HepG2 (cell line): ENCODE results near the gene THAP3. TPM values are rescaled to one million over a fixed set of nuclear protein-coding genes. Genes with fewer than 3 reads are reported as not detected.
A peak's percentile ranks its signal among the peaks of the same experiment; 100 is the strongest.

Source experiments
- ATF6 ChIP-seq: sonication (generic); formaldehyde crosslinking; conservative IDR thresholded peaks from 2 replicates; pipeline ENCODE4 v1.4.0; 2020; ENCODE audit warnings: missing genetic modification reagents
- CTCF ChIP-seq: sonication (generic); formaldehyde crosslinking; IDR thresholded peaks from 2 replicates; pipeline ENCODE4 v1.5.0; 2020; ENCODE audit warnings: mild to moderate bottlenecking, missing genetic modification reagents, moderate library complexity
- ETS1 ChIP-seq: sonication (generic); formaldehyde crosslinking; IDR thresholded peaks from 2 replicates; pipeline ENCODE4 v1.4.0; 2020; ENCODE audit warnings: missing genetic modification reagents
- MXD1 ChIP-seq: sonication (generic); formaldehyde crosslinking; IDR thresholded peaks from 2 replicates; pipeline ENCODE4 v1.4.0; 2020; ENCODE audit warnings: mild to moderate bottlenecking, missing genetic modification reagents
- MYPOP ChIP-seq: sonication (generic); formaldehyde crosslinking; IDR thresholded peaks from 2 replicates; pipeline ENCODE4 v1.8.1; 2023; ENCODE audit warnings: mild to moderate bottlenecking, moderate library complexity, missing genetic modification reagents
- NFATC3 ChIP-seq: sonication (generic); formaldehyde crosslinking; IDR thresholded peaks from 2 replicates; pipeline ENCODE4 v1.5.1; 2020; ENCODE audit warnings: mild to moderate bottlenecking, missing genetic modification reagents
- NR3C1 ChIP-seq: sonication (generic); formaldehyde crosslinking; IDR thresholded peaks from 2 replicates; pipeline ENCODE4 v1.4.0; 2020; ENCODE audit warnings: missing genetic modification reagents
- PBX2 ChIP-seq: IDR thresholded peaks from 2 replicates; pipeline ENCODE4 v1.6.1; 2016; ENCODE audit warnings: control low read depth
- USF2 ChIP-seq, 2 experiments: sonication (generic) in 1 of 2; formaldehyde crosslinking in 1 of 2; IDR thresholded peaks; 2 replicates each; pipeline versions ENCODE4 v1.5.1 to v1.6.1; 2011 to 2020; ENCODE audit warnings: borderline replicate concordance in 1 of 2, low read depth in 1 of 2, low read length in 1 of 2, mild to moderate bottlenecking in 1 of 2, missing genetic modification reagents in 1 of 2, moderate library complexity in 1 of 2
- ZBTB25 ChIP-seq: IDR thresholded peaks from 2 replicates; pipeline ENCODE4 v1.6.1; 2018; ENCODE audit warnings: missing genetic modification reagents
- ZBTB7A ChIP-seq: sonication (generic); formaldehyde crosslinking; IDR thresholded peaks from 2 replicates; pipeline ENCODE4 v1.8.0; 2022; ENCODE audit warnings: mild to moderate bottlenecking, missing genetic modification reagents
- ZNF251 ChIP-seq: sonication (generic); formaldehyde crosslinking; IDR thresholded peaks from 2 replicates; pipeline ENCODE4 v1.9.0; 2021; ENCODE audit warnings: mild to moderate bottlenecking, missing genetic modification reagents
- ZNF253 ChIP-seq: sonication (generic); formaldehyde crosslinking; IDR thresholded peaks from 2 replicates; pipeline ENCODE4 v1.8.0; 2022; ENCODE audit warnings: mild to moderate bottlenecking, missing genetic modification reagents, borderline replicate concordance
- ZNF737 ChIP-seq: sonication (generic); formaldehyde crosslinking; IDR thresholded peaks from 2 replicates; pipeline ENCODE4 v1.5.0; 2020; ENCODE audit warnings: missing genetic modification reagents, mild to moderate bottlenecking, borderline replicate concordance
- ZNF788 ChIP-seq: sonication (generic); formaldehyde crosslinking; IDR thresholded peaks from 2 replicates; pipeline ENCODE4 v1.5.0; 2020; ENCODE audit warnings: mild to moderate bottlenecking, missing genetic modification reagents, borderline replicate concordance
- ZNF878 ChIP-seq: sonication (generic); formaldehyde crosslinking; IDR thresholded peaks from 2 replicates; pipeline ENCODE4 v1.8.1; 2023; ENCODE audit warnings: mild to moderate bottlenecking, missing genetic modification reagents, moderate library complexity
- polyA plus RNA-seq, 8 experiments: library from polyadenylated mRNA; depleted of rRNA in 3 of 8; stranded (reverse) in 7 of 8; unstranded in 1 of 8; fragments of >200 nt; fragmentation: Illumina TruSeq in 4 of 8; extraction: Trizol in 4 of 8; gene quantifications; 2 replicates each; pipeline versions ENCODE4 v1.2.1 to v1.2.3, GENCODE V29; 2011 to 2016; ENCODE audit warnings: low read depth in 4 of 8, missing spikeins in 1 of 8, mixed read lengths in 1 of 8; ENCODE audit not compliant: insufficient read depth in 1 of 8
- total RNA-seq, 5 experiments: library from RNA; depleted of rRNA; stranded (reverse); fragments of >200 nt; fragmentation: Illumina TruSeq; extraction: Trizol; gene quantifications; 2 replicates each; pipeline ENCODE4 v1.2.3, GENCODE V29; 2016; ENCODE audit warnings: low read depth in 1 of 5

THAP3 gene
- total and polyA plus RNA-seq, 2 of the 13 experiments (the other 11 are each of a cell fraction or from before 2014, with no cell fraction given), result 10.3 to 14.9 TPM

GRCh38 chr1:6603915-6604558 is 20.6 kb upstream of the THAP3 start (continued):
- TF ChIP-seq ZBTB25 (peak; percentile 81), ZBTB7A (CRISPR knock-in tag) (no peak), MXD1 (no peak; the same call in 1 of the 2 replicates), ZNF253 (no peak), ZNF878 (CRISPR knock-in tag) (no peak; the same call in 1 of the 2 replicates), ZNF251 (CRISPR knock-in tag) (no peak), NR3C1 (no peak), ZNF788 (CRISPR knock-in tag) (no peak; the same call in 1 of the 2 replicates), PBX2 (CRISPR knock-in tag) (no peak), USF2 (IDR thresholded peaks at IDR 0.05; ENCODE audit: low read depth, low read length) (0 out of 2 replicates have a peak, but pooled peaks have one; percentile 9), USF2 (CRISPR knock-in tag; IDR thresholded peaks at IDR 0.05; ENCODE audit: borderline replicate concordance) (peak; percentile 22; the same call in 1 of the 2 replicates), NFATC3 (CRISPR knock-in tag) (no peak), ETS1 (CRISPR knock-in tag) (no peak), MYPOP (peak; percentile 50; the same call in 1 of the 2 replicates), CTCF (CRISPR knock-in tag) (no peak), ZNF737 (no peak), ATF6 (CRISPR knock-in tag) (0 out of 2 replicates have a peak, but pooled peaks have one; percentile 63)
